Measurements from ENCODE around the gene AHRR.
"Not testable (repeated sequence)": the region's sequence is repeated elsewhere in the genome, so short reads cannot be mapped to it uniquely, and the experiment has no call there.

Gene AHRR

GRCh38 chr5:321230-321725, at the start of gene AHRR:
Gene AHRR (plus strand): TSS chr5:321714. CDS start chr5:343903, 22,189 bp downstream.
- no peak for DNase-seq (ENCODE audit: low read depth, low spot score)

GRCh38 chr5:271828-272167, 49.7 kb upstream of the AHRR start:
- DNase-seq (ENCODE audit: low read depth, low spot score): not testable (repeated sequence)

- not testable (repeated sequence) for DNase-seq (ENCODE audit: low read depth, low spot score)
Observed at GRCh38 chr5:273091-273490, 48.4 kb upstream of the AHRR start.

GRCh38 chr5:273491-273890, 48.0 kb upstream of the AHRR start:
- not testable (repeated sequence) for DNase-seq (ENCODE audit: low read depth, low spot score)

GRCh38 chr5:274346-274745, 47.2 kb upstream of the AHRR start:
- not testable (repeated sequence) for DNase-seq (ENCODE audit: low read depth, low spot score)

GRCh38 chr5:278646-279045, 42.9 kb upstream of the AHRR start:
- no peak for DNase-seq (ENCODE audit: low read depth, low spot score)

- not testable (repeated sequence) for DNase-seq (ENCODE audit: low read depth, low spot score)
Observed at GRCh38 chr5:279051-279665, 42.4 kb upstream of the AHRR start.

GRCh38 chr5:285991-286557, 35.4 kb upstream of the AHRR start:
- no peak for DNase-seq (ENCODE audit: low read depth, low spot score)

GRCh38 chr5:290200-290599, 31.3 kb upstream of the AHRR start:
- not testable (repeated sequence) for DNase-seq (ENCODE audit: low read depth, low spot score)

GRCh38 chr5:291345-291744, 30.2 kb upstream of the AHRR start:
- DNase-seq (ENCODE audit: low read depth, low spot score): not testable (repeated sequence)

- not testable (repeated sequence) for DNase-seq (ENCODE audit: low read depth, low spot score)
Observed at GRCh38 chr5:294788-295187, 26.7 kb upstream of the AHRR start.

- not testable (repeated sequence) for DNase-seq (ENCODE audit: low read depth, low spot score)
Observed at GRCh38 chr5:296207-296606, 25.3 kb upstream of the AHRR start.

GRCh38 chr5:296954-297353, 24.6 kb upstream of the AHRR start:
- DNase-seq (ENCODE audit: low read depth, low spot score): not testable (repeated sequence)

GRCh38 chr5:297448-297847, 24.1 kb upstream of the AHRR start:
- not testable (repeated sequence) for DNase-seq (ENCODE audit: low read depth, low spot score)

- not testable (repeated sequence) for DNase-seq (ENCODE audit: low read depth, low spot score)
Observed at GRCh38 chr5:297991-298736, 23.4 kb upstream of the AHRR start.

- no peak for DNase-seq (ENCODE audit: low read depth, low spot score)
Observed at GRCh38 chr5:298737-299125, 22.8 kb upstream of the AHRR start.

GRCh38 chr5:299921-300320, 21.6 kb upstream of the AHRR start:
- DNase-seq (ENCODE audit: low read depth, low spot score): not testable (repeated sequence)

GRCh38 chr5:300691-301435, 20.7 kb upstream of the AHRR start:
- not testable (repeated sequence) for DNase-seq (ENCODE audit: low read depth, low spot score)

- not testable (repeated sequence) for DNase-seq (ENCODE audit: low read depth, low spot score)
Observed at GRCh38 chr5:302416-302815, 19.1 kb upstream of the AHRR start.

GRCh38 chr5:302966-303365, 18.5 kb upstream of the AHRR start:
- DNase-seq (ENCODE audit: low read depth, low spot score): no peak

- not testable (repeated sequence) for DNase-seq (ENCODE audit: low read depth, low spot score)
Observed at GRCh38 chr5:303741-304140, 17.8 kb upstream of the AHRR start.

GRCh38 chr5:305050-305449, 16.5 kb upstream of the AHRR start:
- DNase-seq (ENCODE audit: low read depth, low spot score): no peak

Measured in brain pericyte (primary cell).